IMR-90 (cell line): ENCODE results near the gene MKS1. TPM values are rescaled to one million over a fixed set of nuclear protein-coding genes. Genes with fewer than 3 reads are reported as not detected.

Experiments
- ATAC-seq: fragments of 200-7000 bp; cut with Tn5 transposase; 2 replicates; pipeline ENCODE4 v1.9.1; 2020; ENCODE audit warnings: low read depth, mild to moderate bottlenecking, moderate library complexity
- BruUV-seq: library from RNA; stranded (reverse); fragments of 400-500 nt; replicated peaks from 2 replicates; lab custom pipeline; 2021; lab: Mats Ljungman, UMichigan
- CTCF ChIA-PET: fragments of 300-600 bp; formaldehyde crosslinking; extraction: SDS; loops from one replicate; lab custom pipeline; 2021; ENCODE audit warnings: antibody characterized with exemption; lab: Yijun Ruan, JAX
- POLR2A ChIA-PET: fragments of 300-600 bp; sonication (Branson Sonifier 250); formaldehyde crosslinking; loops from one replicate; lab custom pipeline; 2022; ENCODE audit warnings: antibody characterized with exemption; ENCODE audit not compliant: unreplicated experiment; lab: Charles Lee
- DNase-seq: peaks from one replicate; pipeline ENCODE4 v3.0.0; 2013
- H2AFZ ChIP-seq: replicated peaks from 2 replicates; pipeline ENCODE3; 2013; ENCODE audit warnings: low read length, mild to moderate bottlenecking; ENCODE audit not compliant: poor library complexity
- H2AK5ac ChIP-seq: 2 replicates; pipeline ENCODE4 v1.6.1; 2013; ENCODE audit warnings: low read depth, low read length, inconsistent platforms
- H2AK9ac ChIP-seq: replicated peaks from 2 replicates; pipeline ENCODE3; 2013; ENCODE audit warnings: mild to moderate bottlenecking, low read depth, low read length, moderate library complexity; ENCODE audit not compliant: poor library complexity
- H2BK120ac ChIP-seq: 2 replicates; pipeline ENCODE4 v1.6.1; 2013; ENCODE audit warnings: low read depth, low read length, inconsistent platforms
- H2BK15ac ChIP-seq: 3 replicates; pipeline ENCODE4 v1.6.1; 2013; ENCODE audit warnings: low read depth, low read length, inconsistent platforms
- H2BK20ac ChIP-seq: 2 replicates; pipeline ENCODE4 v1.6.1; 2013; ENCODE audit warnings: low read depth, mild to moderate bottlenecking, inconsistent platforms, low read length, moderate library complexity
- H2BK5ac ChIP-seq: 2 replicates; pipeline ENCODE4 v1.6.1; 2013; ENCODE audit warnings: mild to moderate bottlenecking, low read depth, low read length, inconsistent platforms; ENCODE audit not compliant: poor library complexity, severe bottlenecking
- H3K14ac ChIP-seq: replicated peaks from 2 replicates; pipeline ENCODE4 v1.6.1; 2013; ENCODE audit warnings: low read depth, low read length, inconsistent platforms
- H3K18ac ChIP-seq: 2 replicates; pipeline ENCODE4 v1.6.1; 2013; ENCODE audit warnings: low read depth, low read length, control low read depth
- H3K23ac ChIP-seq: 2 replicates; pipeline ENCODE4 v1.6.1; 2013; ENCODE audit warnings: low read depth, low read length, inconsistent platforms
- H3K27ac ChIP-seq: 2 replicates; pipeline ENCODE4 v1.5.1; 2013; ENCODE audit warnings: mild to moderate bottlenecking, control low read depth, low read length; ENCODE audit not compliant: insufficient read depth
- H3K27me3 ChIP-seq: 2 replicates; pipeline ENCODE4 v1.6.1; 2013; ENCODE audit warnings: low read length; ENCODE audit not compliant: control insufficient read depth, insufficient read depth
- H3K36me3 ChIP-seq: 2 replicates; pipeline ENCODE4 v1.6.1; 2013; ENCODE audit warnings: low read length, mixed read lengths; ENCODE audit not compliant: control insufficient read depth, insufficient read depth
- H3K4ac ChIP-seq: 2 replicates; pipeline ENCODE4 v1.6.1; 2013; ENCODE audit warnings: low read depth, low read length, inconsistent platforms
- H3K4me1 ChIP-seq: 2 replicates; pipeline ENCODE4 v1.6.1; 2013; ENCODE audit warnings: low read length, mixed read lengths; ENCODE audit not compliant: control insufficient read depth, insufficient read depth
- H3K4me2 ChIP-seq: 2 replicates; pipeline ENCODE4 v1.6.1; 2013; ENCODE audit warnings: low read depth, mild to moderate bottlenecking, control low read depth, low read length, moderate library complexity
- H3K4me3 ChIP-seq: 2 replicates; pipeline ENCODE4 v1.5.1; 2013; ENCODE audit warnings: low read depth, mild to moderate bottlenecking, control low read depth, low read length, moderate library complexity; ENCODE audit not compliant: insufficient read depth
- H3K56ac ChIP-seq: 2 replicates; pipeline ENCODE4 v1.6.1; 2013; ENCODE audit warnings: low read length, inconsistent platforms; ENCODE audit not compliant: insufficient read depth; ENCODE audit errors: extremely low read depth
- H3K79me1 ChIP-seq, 2 experiments: 2 replicates each; pipeline ENCODE4 v1.6.1; 2013; ENCODE audit warnings: low read length in 2 of 2, inconsistent platforms in 1 of 2, low read depth in 1 of 2
- H3K9ac ChIP-seq: 2 replicates; pipeline ENCODE4 v1.6.1; 2013; ENCODE audit warnings: low read depth, low read length, control low read depth
- H3K9me1 ChIP-seq: 2 replicates; pipeline ENCODE4 v1.6.1; 2013; ENCODE audit warnings: low read length, inconsistent platforms; ENCODE audit not compliant: insufficient read depth
- H3K9me3 ChIP-seq: 2 replicates; pipeline ENCODE4 v1.6.1; 2013; ENCODE audit warnings: low read length; ENCODE audit not compliant: control insufficient read depth, insufficient read depth
- H4K20me1 ChIP-seq: 2 replicates; pipeline ENCODE4 v1.6.1; 2013; ENCODE audit warnings: low read length, inconsistent platforms; ENCODE audit not compliant: insufficient read depth
- H4K5ac ChIP-seq: 2 replicates; pipeline ENCODE4 v1.6.1; 2013; ENCODE audit warnings: mild to moderate bottlenecking, low read depth, low read length, control low read depth
- H4K8ac ChIP-seq, 2 experiments: 2 replicates each; pipeline ENCODE4 v1.6.1; 2013; ENCODE audit warnings: low read depth in 2 of 2, low read length in 2 of 2, control low read depth in 1 of 2, inconsistent platforms in 1 of 2
- H4K91ac ChIP-seq: 2 replicates; pipeline ENCODE4 v1.6.1; 2013; ENCODE audit warnings: low read depth, low read length, inconsistent platforms; ENCODE audit not compliant: insufficient read depth
- BHLHE40 ChIP-seq: fragments of 150-350 bp; IDR thresholded peaks from 2 replicates; pipeline ENCODE4 v1.6.1; 2016; ENCODE audit warnings: mild to moderate bottlenecking, low read depth, low read length
- CEBPB ChIP-seq: IDR thresholded peaks from 2 replicates; pipeline ENCODE4 v1.6.1; 2012; ENCODE audit warnings: low read depth, low read length, improper control_type of control experiment
- CHD1 ChIP-seq: IDR thresholded peaks from 2 replicates; pipeline ENCODE4 v1.6.1; 2012; ENCODE audit warnings: low read depth, low read length, improper control_type of control experiment
- ELK1 ChIP-seq: fragments of 150-350 bp; IDR thresholded peaks from 2 replicates; pipeline ENCODE4 v1.6.1; 2016; ENCODE audit warnings: low read depth, mild to moderate bottlenecking, low read length, moderate library complexity, borderline replicate concordance
- FOS ChIP-seq: fragments of 150-350 bp; IDR thresholded peaks from 2 replicates; pipeline ENCODE4 v1.6.1; 2016; ENCODE audit warnings: low read depth, low read length
- MAFK ChIP-seq: IDR thresholded peaks from 2 replicates; pipeline ENCODE4 v1.6.1; 2012; ENCODE audit warnings: low read depth, low read length, improper control_type of control experiment
- MAZ ChIP-seq: IDR thresholded peaks from 2 replicates; pipeline ENCODE4 v1.6.1; 2012; ENCODE audit warnings: low read depth, mild to moderate bottlenecking, low read length, improper control_type of control experiment, moderate library complexity, borderline replicate concordance
- MXI1 ChIP-seq: IDR thresholded peaks from 2 replicates; pipeline ENCODE4 v1.6.1; 2012; ENCODE audit warnings: low read depth, mild to moderate bottlenecking, low read length, moderate library complexity, borderline replicate concordance
- NFE2L2 ChIP-seq: fragments of 150-350 bp; IDR thresholded peaks from 2 replicates; pipeline ENCODE4 v1.6.1; 2016; ENCODE audit warnings: low read depth, mild to moderate bottlenecking, low read length
- POLR2A ChIP-seq: IDR thresholded peaks from 2 replicates; pipeline ENCODE4 v1.6.1; 2012; ENCODE audit warnings: mild to moderate bottlenecking, low read depth, low read length
- RAD21 ChIP-seq: IDR thresholded peaks from 2 replicates; pipeline ENCODE4 v1.6.1; 2012; ENCODE audit warnings: low read length, improper control_type of control experiment
- RCOR1 ChIP-seq: IDR thresholded peaks from 2 replicates; pipeline ENCODE4 v1.6.1; 2012; ENCODE audit warnings: mild to moderate bottlenecking, low read length, improper control_type of control experiment; ENCODE audit not compliant: insufficient replicate concordance
- RFX5 ChIP-seq: IDR thresholded peaks from 2 replicates; pipeline ENCODE4 v1.8.0; 2012; ENCODE audit warnings: low read depth, mild to moderate bottlenecking, low read length, moderate library complexity
- SMC3 ChIP-seq: fragments of 150-350 bp; IDR thresholded peaks from 2 replicates; pipeline ENCODE4 v1.6.1; 2016; ENCODE audit warnings: low read depth, mild to moderate bottlenecking, antibody characterized with exemption, low read length, moderate library complexity
- USF2 ChIP-seq: fragments of 150-350 bp; IDR thresholded peaks from 2 replicates; pipeline ENCODE4 v1.6.1; 2017; ENCODE audit warnings: mild to moderate bottlenecking, antibody characterized with exemption, low read length, low read depth
- WGBS, 2 experiments: methylation state at CpG; one replicate each; pipeline versions ENCODE4 v1.1.5 to v1.1.7; 2013; ENCODE audit warnings: missing lambda C conversion rate in 2 of 2; ENCODE audit not compliant: insufficient read length in 1 of 2; ENCODE audit errors: extremely low coverage in 2 of 2; 5-methylcytosine and 5-hydroxymethylcytosine counted together
- dilution Hi-C: fragments of 300-500 bp; cut with HindIII; formaldehyde crosslinking; loops from one replicate; pipeline ENCODE4 v1.14.3; 2018; ENCODE audit warnings: low sequenced_read_pairs; ENCODE audit not compliant: unreplicated experiment
- in situ Hi-C: fragments of 300-500 bp; cut with MboI; formaldehyde crosslinking; loops from 3 replicates; pipeline ENCODE4 v1.14.3; 2019; ENCODE audit warnings: low sequenced_read_pairs, inconsistent platforms, mixed read lengths
- intact Hi-C: fragments of 100-400 bp; cut with micrococcal nuclease; formaldehyde crosslinking; loops from 2 replicates; pipeline ENCODE4 v1.10.0; 2022
- polyA plus RNA-seq, 3 experiments: library from polyadenylated mRNA; depleted of rRNA; stranded (reverse); fragments of >200 nt; gene quantifications; 2 replicates each; pipeline ENCODE4 v1.2.3, GENCODE V29; 2012; ENCODE audit warnings: low replicate concordance in 1 of 3
- total RNA-seq: library from RNA; depleted of rRNA; stranded (reverse); fragments of >200 nt; gene quantifications from 2 replicates; pipeline ENCODE4 v1.2.3, GENCODE V29; 2012
- TF ChIP-seq, protein P1 (sequence below): conservative IDR thresholded peaks from 2 replicates; pipeline ENCODE4 v1.5.1; 2012; ENCODE audit warnings: mild to moderate bottlenecking, low read depth, low read length, improper control_type of control experiment

Gene MKS1
- total and polyA plus RNA-seq, 2 of the 4 experiments (the other 2 are of a cell fraction) = 11.5 to 13.2 TPM

- H3K27ac ChIP-seq = no peak overlapping the region
- H3K4me3 ChIP-seq = no peak overlapping the region
- in situ Hi-C loops = no loop called here
- no peak overlapping the region for H3K56ac ChIP-seq
- no peak overlapping the region for H3K23ac ChIP-seq
- no peaks in the 10 kb centered on the region for H4K20me1 ChIP-seq
- ATAC-seq (no peak), DNase-seq (no peak)
- no peak overlapping the region for H4K5ac ChIP-seq
- no peaks in the 10 kb centered on the region for H3K36me3 ChIP-seq
- no peaks in the 10 kb centered on the region for H3K4me1 ChIP-seq
- no TSS peak for BruUV-seq
- intact Hi-C loops = no loop called here
- no peak overlapping the region for H3K4ac ChIP-seq
- no peak for TF ChIP-seq RCOR1
- TF ChIP-seq MAFK = no peak
- TF ChIP-seq, protein P1, sequence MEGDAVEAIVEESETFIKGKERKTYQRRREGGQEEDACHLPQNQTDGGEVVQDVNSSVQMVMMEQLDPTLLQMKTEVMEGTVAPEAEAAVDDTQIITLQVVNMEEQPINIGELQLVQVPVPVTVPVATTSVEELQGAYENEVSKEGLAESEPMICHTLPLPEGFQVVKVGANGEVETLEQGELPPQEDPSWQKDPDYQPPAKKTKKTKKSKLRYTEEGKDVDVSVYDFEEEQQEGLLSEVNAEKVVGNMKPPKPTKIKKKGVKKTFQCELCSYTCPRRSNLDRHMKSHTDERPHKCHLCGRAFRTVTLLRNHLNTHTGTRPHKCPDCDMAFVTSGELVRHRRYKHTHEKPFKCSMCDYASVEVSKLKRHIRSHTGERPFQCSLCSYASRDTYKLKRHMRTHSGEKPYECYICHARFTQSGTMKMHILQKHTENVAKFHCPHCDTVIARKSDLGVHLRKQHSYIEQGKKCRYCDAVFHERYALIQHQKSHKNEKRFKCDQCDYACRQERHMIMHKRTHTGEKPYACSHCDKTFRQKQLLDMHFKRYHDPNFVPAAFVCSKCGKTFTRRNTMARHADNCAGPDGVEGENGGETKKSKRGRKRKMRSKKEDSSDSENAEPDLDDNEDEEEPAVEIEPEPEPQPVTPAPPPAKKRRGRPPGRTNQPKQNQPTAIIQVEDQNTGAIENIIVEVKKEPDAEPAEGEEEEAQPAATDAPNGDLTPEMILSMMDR = no peak
- TF ChIP-seq SMC3 = no peak
- no peak for TF ChIP-seq FOS
- TF ChIP-seq USF2 = no peak
- TF ChIP-seq CEBPB = no peak
- TF ChIP-seq MAZ = no peak
- TF ChIP-seq NFE2L2 = no peak
- no peak for TF ChIP-seq MXI1
- TF ChIP-seq RFX5 = no peak
- TF ChIP-seq RAD21 = no peak
- no peak for TF ChIP-seq POLR2A
- TF ChIP-seq ELK1 = no peak
- TF ChIP-seq CHD1 = no peak
- TF ChIP-seq BHLHE40 = no peak
- H3K27me3 ChIP-seq = peaks cover 9% of the 10 kb centered on the region
- H2AK5ac ChIP-seq = no peak overlapping the region
- H3K9ac ChIP-seq = no peak overlapping the region
- H4K91ac ChIP-seq = no peak overlapping the region
- H3K4me2 ChIP-seq = no peak overlapping the region
- no peak overlapping the region for H2BK15ac ChIP-seq
- no peak overlapping the region for H4K8ac ChIP-seq
- no peak overlapping the region for H3K18ac ChIP-seq
- no CpG with 5 or more reads among the region's 4 CpGs for WGBS, 2 experiments
- no peak overlapping the region for H2BK20ac ChIP-seq
- no peak overlapping the region for H3K14ac ChIP-seq
- H2BK120ac ChIP-seq = no peak overlapping the region
- no peaks in the 10 kb centered on the region for H3K79me1 ChIP-seq
- peaks cover 4% of the 10 kb centered on the region; the same call in 1 of the 2 replicates for H3K9me1 ChIP-seq
- no peaks in the 10 kb centered on the region for H3K9me3 ChIP-seq
- H2AK9ac ChIP-seq = no peak overlapping the region
- H2BK5ac ChIP-seq = no peak overlapping the region
- ChIA-PET CTCF (no interaction called here), POLR2A (no interaction called here)
- dilution Hi-C loops = no loop called here
- no peak overlapping the region for H2AFZ ChIP-seq
These were observed 32.5 kb downstream of the MKS1 start for GRCh38 chr17:58186591-58186990.
